Spleen (tissue), 11 donors: ENCODE results near the gene SH2D4B. TPM values are rescaled to one million over a fixed set of nuclear protein-coding genes. Genes with fewer than 3 reads are reported as not detected.

Experiments used
- DNase-seq: peaks from one replicate; pipeline ENCODE4 v3.0.0-alpha.2; 2020
- H3K27ac ChIP-seq, 8 donors: fragments of 200-600 bp; sonication (generic) in 7 of 8; 1 replicate in 4 of 8; 2 replicates in 4 of 8; pipeline versions ENCODE4 v1.5.0 to v1.8.0; 2016 to 2021; ENCODE audit warnings: inconsistent platforms in 4 of 8, mild to moderate bottlenecking in 4 of 8, moderate library complexity in 1 of 8
- H3K27me3 ChIP-seq, 7 donors: fragments of 200-600 bp; sonication (generic) in 6 of 7; replicated peaks in 1 of 7; 1 replicate in 4 of 7; 2 replicates in 3 of 7; pipeline versions ENCODE4 v1.5.0 to v1.8.0; 2016 to 2021; ENCODE audit warnings: inconsistent platforms in 3 of 7, mild to moderate bottlenecking in 1 of 7
- H3K36me3 ChIP-seq, 6 donors: fragments of 200-600 bp; sonication (generic) in 5 of 6; 1 replicate in 4 of 6; 2 replicates in 2 of 6; pipeline versions ENCODE4 v1.5.0 to v1.8.0; 2016 to 2021; ENCODE audit warnings: inconsistent platforms in 2 of 6
- H3K4me1 ChIP-seq, 6 donors: fragments of 200-600 bp; sonication (generic) in 5 of 6; 1 replicate in 3 of 6; 2 replicates in 3 of 6; pipeline versions ENCODE4 v1.5.0 to v1.8.0; 2016 to 2021; ENCODE audit warnings: inconsistent platforms in 3 of 6
- H3K4me3 ChIP-seq, 8 donors: fragments of 200-600 bp; sonication (generic) in 7 of 8; 1 replicate in 4 of 8; 2 replicates in 4 of 8; pipeline versions ENCODE4 v1.5.0 to v1.8.0; 2016 to 2021; ENCODE audit warnings: inconsistent platforms in 4 of 8, mild to moderate bottlenecking in 4 of 8, moderate library complexity in 2 of 8
- H3K9me3 ChIP-seq, 8 donors: fragments of 200-600 bp; sonication (generic) in 7 of 8; 1 replicate in 4 of 8; 2 replicates in 4 of 8; pipeline versions ENCODE4 v1.5.0 to v1.8.0; 2016 to 2021; ENCODE audit warnings: inconsistent platforms in 4 of 8
- POLR2A ChIP-seq, 3 donors: fragments of 450-650 bp; IDR thresholded peaks; one replicate each; pipeline ENCODE4 v1.5.1; 2017; ENCODE audit warnings: antibody characterized with exemption in 3 of 3, mild to moderate bottlenecking in 1 of 3
- POLR2AphosphoS5 ChIP-seq, 3 donors: sonication (generic); formaldehyde crosslinking; IDR thresholded peaks; one replicate each; pipeline ENCODE4 v1.5.1; 2017; ENCODE audit warnings: antibody characterized with exemption in 3 of 3
- WGBS, 5 donors: extraction: QIAGEN DNeasy Blood & Tissue Kit in 3 of 5; methylation state at CpG; one replicate each; pipeline versions ENCODE4 v1.1.5 to v1.1.7; 2013 to 2018; 5-methylcytosine and 5-hydroxymethylcytosine counted together
- intact Hi-C: fragments of 100-400 bp; cut with DNase I; formaldehyde crosslinking; loops from one replicate; pipeline ENCODE4 v1.15.0; 2023; ENCODE audit warnings: low total_unique reads
- polyA plus RNA-seq, 3 donors: library from polyadenylated mRNA; stranded (reverse); fragments of 200-250 nt; gene quantifications; one replicate each; pipeline ENCODE4 v1.2.1, GENCODE V29; 2013
- total RNA-seq, 7 donors: library from RNA; depleted of rRNA in 3 of 7; stranded (reverse); fragments of >200 nt in 3 of 7; fragmentation: NEBNext Ultra II Directional in 4 of 7; extraction: Animal tissue kit (Norgen Biotek cat#: 25700) in 4 of 7; gene quantifications; one replicate each; pipeline versions ENCODE4 v1.1.0 to v1.2.1, GENCODE V29; 2016 to 2021
- TF ChIP-seq, protein P1 (sequence below), 11 experiments: fragments of 200-600 bp in 7 of 11; fragments of 450-650 bp in 4 of 11; sonication (generic) in 4 of 11; IDR thresholded peaks in 8 of 11; conservative IDR thresholded peaks in 3 of 11; 1 replicate in 7 of 11; 2 replicates in 4 of 11; pipeline versions ENCODE4 v1.4.0 to v1.8.0; 2016 to 2021; ENCODE audit warnings: antibody characterized with exemption in 11 of 11, inconsistent platforms in 4 of 11, mild to moderate bottlenecking in 1 of 11
- donor health status: healthy with polysubstance abuse.
- donor health status: DM: no; HTN: no; CAD: no; lungs with moderate emphysema.
- donor health status: DM: no; HTN: no; CAD: no.
- donor health status: Bipolar disorder and iron deficiency.
- donor health status: healthy.
- donor health status: DM: no; HTN: no; CAD: no.
- donor health status: DM: yes; HTN: yes; CAD: no.

The SH2D4B gene
- total and polyA plus RNA-seq, 10 donors, result 0.08 to 0.46 (median 0.12) TPM; not detected in 2

DNA sequence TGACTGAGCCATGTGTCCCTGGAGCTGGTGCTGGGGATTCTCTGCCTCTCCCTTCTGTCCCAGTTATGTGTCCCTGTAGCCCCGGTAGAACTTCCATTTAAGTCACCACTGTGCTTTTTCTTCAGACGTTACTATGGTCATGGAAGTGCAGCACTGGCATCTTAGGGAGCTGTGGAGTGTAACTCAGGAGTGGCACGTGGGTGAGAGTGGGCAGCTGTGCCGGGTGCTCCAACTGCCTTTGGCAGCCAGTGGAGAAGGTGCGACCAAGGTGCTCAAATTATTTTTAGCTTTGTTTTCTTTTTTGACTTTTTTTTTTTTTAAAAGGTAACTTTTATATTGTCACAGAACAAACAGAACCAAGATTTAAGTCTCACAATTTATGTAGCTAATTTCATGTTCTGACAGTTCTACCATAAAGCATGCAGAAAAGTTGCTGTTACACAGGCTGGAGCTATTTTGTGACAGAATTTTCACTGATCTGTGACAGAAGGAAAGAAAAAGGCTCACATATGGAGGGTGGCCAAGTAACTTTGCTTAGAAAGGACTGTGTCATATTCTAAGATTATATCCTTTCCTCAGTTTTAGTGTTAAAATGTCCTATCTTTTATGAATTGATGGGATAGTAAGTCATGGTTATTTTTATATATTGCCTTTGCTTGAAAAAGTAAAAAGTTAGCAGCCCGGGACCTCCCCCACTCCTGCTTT lies 73.9 kb downstream of the SH2D4B start:
- no peak overlapping the region for H3K27ac ChIP-seq
- intact Hi-C loops, result no loop called here
- H3K9me3 ChIP-seq, result no peaks in the 10 kb centered on the region
- DNase-seq, result no peak
- H3K4me3 ChIP-seq, result no peak overlapping the region
- H3K36me3 ChIP-seq, result no peaks in the 10 kb centered on the region
- H3K4me1 ChIP-seq, result no peaks in the 10 kb centered on the region
- TF ChIP-seq POLR2AphosphoS5 (IDR thresholded peaks at IDR 0.05), result no peak
- TF ChIP-seq, protein P1, sequence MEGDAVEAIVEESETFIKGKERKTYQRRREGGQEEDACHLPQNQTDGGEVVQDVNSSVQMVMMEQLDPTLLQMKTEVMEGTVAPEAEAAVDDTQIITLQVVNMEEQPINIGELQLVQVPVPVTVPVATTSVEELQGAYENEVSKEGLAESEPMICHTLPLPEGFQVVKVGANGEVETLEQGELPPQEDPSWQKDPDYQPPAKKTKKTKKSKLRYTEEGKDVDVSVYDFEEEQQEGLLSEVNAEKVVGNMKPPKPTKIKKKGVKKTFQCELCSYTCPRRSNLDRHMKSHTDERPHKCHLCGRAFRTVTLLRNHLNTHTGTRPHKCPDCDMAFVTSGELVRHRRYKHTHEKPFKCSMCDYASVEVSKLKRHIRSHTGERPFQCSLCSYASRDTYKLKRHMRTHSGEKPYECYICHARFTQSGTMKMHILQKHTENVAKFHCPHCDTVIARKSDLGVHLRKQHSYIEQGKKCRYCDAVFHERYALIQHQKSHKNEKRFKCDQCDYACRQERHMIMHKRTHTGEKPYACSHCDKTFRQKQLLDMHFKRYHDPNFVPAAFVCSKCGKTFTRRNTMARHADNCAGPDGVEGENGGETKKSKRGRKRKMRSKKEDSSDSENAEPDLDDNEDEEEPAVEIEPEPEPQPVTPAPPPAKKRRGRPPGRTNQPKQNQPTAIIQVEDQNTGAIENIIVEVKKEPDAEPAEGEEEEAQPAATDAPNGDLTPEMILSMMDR (IDR thresholded peaks at IDR 0.05 in 8 of 11, conservative IDR thresholded peaks at IDR 0.05 in 3 of 11), result no peak
- no peak for TF ChIP-seq POLR2A (IDR thresholded peaks at IDR 0.05)
- 79 to 89% (median 86%) methylated on average over 6 of the region's 6 CpGs for WGBS, 5 donors
- H3K27me3 ChIP-seq, result no peaks in the 10 kb centered on the region

DNA sequence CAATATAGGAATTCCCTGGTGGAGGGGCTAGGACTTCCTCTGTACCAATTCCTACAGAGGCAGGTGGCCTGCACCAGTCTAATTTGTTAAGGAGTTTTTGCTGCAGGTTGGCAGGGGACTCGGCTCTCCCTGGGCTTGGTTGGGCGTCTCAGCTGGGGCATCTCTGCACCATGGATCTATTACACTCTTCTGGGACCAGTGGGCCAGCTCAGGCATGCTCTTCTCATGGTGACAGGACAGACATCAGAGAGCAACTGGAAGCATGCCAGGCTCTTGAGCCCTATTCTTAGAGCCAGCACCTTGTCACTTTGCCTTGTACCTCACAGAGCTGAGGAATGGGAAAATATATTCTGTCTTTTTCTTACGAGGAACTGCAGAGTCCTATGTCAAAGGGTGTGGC lies 74.6 kb downstream of the SH2D4B start:
- Histone ChIP-seq H3K4me3 (no peak overlapping the region), H3K27me3 (no peaks in the 10 kb centered on the region), H3K27ac (no peak overlapping the region), H3K9me3 (no peaks in the 10 kb centered on the region), H3K4me1 (no peaks in the 10 kb centered on the region), H3K36me3 (no peaks in the 10 kb centered on the region)
- WGBS, 5 donors, result 69 to 85% (median 71%) methylated on average over 3 of the region's 3 CpGs
- intact Hi-C loops, result no loop called here
- TF ChIP-seq, protein P1 (IDR thresholded peaks at IDR 0.05 in 8 of 11, conservative IDR thresholded peaks at IDR 0.05 in 3 of 11), result no peak
- no peak for TF ChIP-seq POLR2A (IDR thresholded peaks at IDR 0.05)
- no peak for TF ChIP-seq POLR2AphosphoS5 (IDR thresholded peaks at IDR 0.05)
- no peak for DNase-seq

GRCh38 chr10:80613466-80614170 lies 75.9 kb downstream of the SH2D4B start:
- Histone ChIP-seq H3K4me1 (no peaks in the 10 kb centered on the region), H3K36me3 (no peaks in the 10 kb centered on the region), H3K9me3 (no peaks in the 10 kb centered on the region), H3K27me3 (no peaks in the 10 kb centered on the region), H3K27ac (no peak overlapping the region), H3K4me3 (no peak overlapping the region)
- DNase-seq, result no peak
- TF ChIP-seq, protein P1 (IDR thresholded peaks at IDR 0.05 in 8 of 11, conservative IDR thresholded peaks at IDR 0.05 in 3 of 11), result no peak
- TF ChIP-seq POLR2A (IDR thresholded peaks at IDR 0.05), result no peak
- no peak for TF ChIP-seq POLR2AphosphoS5 (IDR thresholded peaks at IDR 0.05)
- intact Hi-C loops, result no loop called here
- WGBS, 5 donors, result 71 to 78% (median 76%) methylated on average over 7 to 8 of the region's 8 CpGs
